Breast epithelium (tissue), 4 donors: ENCODE results near the gene SASH3. TPM values are rescaled to one million over a fixed set of nuclear protein-coding genes. Genes with fewer than 3 reads are reported as not detected.

Experiments
- DNase-seq, 2 donors: peaks; one replicate each; pipeline ENCODE4 v3.0.0-alpha.2; 2019; ENCODE audit warnings: low spot score in 2 of 2
- H3K27ac ChIP-seq, 2 donors: fragments of 200-600 bp; sonication (generic) in 1 of 2; one replicate each; pipeline ENCODE4 v1.5.1; 2016 to 2019; ENCODE audit warnings: mild to moderate bottlenecking in 1 of 2
- H3K27me3 ChIP-seq, 2 donors: fragments of 200-600 bp; sonication (generic) in 1 of 2; one replicate each; pipeline versions ENCODE4 v1.5.1 to v1.6.0; 2017 to 2019; ENCODE audit warnings: control low read depth in 1 of 2, mild to moderate bottlenecking in 1 of 2
- H3K36me3 ChIP-seq: fragments of 200-600 bp; one replicate; pipeline ENCODE4 v1.5.1; 2019
- H3K4me1 ChIP-seq, 2 donors: fragments of 200-600 bp; sonication (generic); one replicate each; pipeline ENCODE4 v1.5.1; 2016 to 2019; ENCODE audit warnings: control low read depth in 1 of 2
- H3K4me3 ChIP-seq, 3 donors: fragments of 200-600 bp; sonication (generic); 1 replicate in 2 of 3; 2 replicates in 1 of 3; pipeline ENCODE4 v1.5.1; 2016 to 2019; ENCODE audit warnings: mild to moderate bottlenecking in 3 of 3, moderate library complexity in 2 of 3
- H3K9me3 ChIP-seq, 2 donors: fragments of 200-600 bp; sonication (generic) in 1 of 2; one replicate each; pipeline ENCODE4 v1.5.1; 2016 to 2019; ENCODE audit warnings: control low read depth in 1 of 2
- CTCF ChIP-seq, 3 donors: fragments of 450-650 bp; IDR thresholded peaks; one replicate each; pipeline ENCODE4 v1.5.1; 2016 to 2017; ENCODE audit warnings: antibody characterized with exemption in 3 of 3, mild to moderate bottlenecking in 3 of 3, moderate library complexity in 3 of 3
- POLR2A ChIP-seq: fragments of 450-650 bp; IDR thresholded peaks from one replicate; pipeline ENCODE4 v1.6.1; 2016; ENCODE audit warnings: antibody characterized with exemption, mild to moderate bottlenecking, moderate library complexity
- POLR2AphosphoS5 ChIP-seq, 3 donors: sonication (generic); formaldehyde crosslinking; IDR thresholded peaks; one replicate each; pipeline ENCODE4 v1.6.1; 2017; ENCODE audit warnings: antibody characterized with exemption in 3 of 3
- intact Hi-C: fragments of 100-400 bp; cut with DNase I; formaldehyde crosslinking; loops from one replicate; pipeline ENCODE4 v1.15.1; 2023; ENCODE audit warnings: low total_unique reads
- total RNA-seq, 3 donors: library from RNA; depleted of rRNA; stranded (reverse); fragments of >200 nt; gene quantifications; one replicate each; pipeline ENCODE4 v1.1.0, GENCODE V29; 2016

Gene SASH3
- total RNA-seq, 3 donors from 2014 or later: 6.6 to 18.7 (median 10.0) TPM

GRCh38 chrX:129749069-129749468, 30.7 kb upstream of the SASH3 start:
- intact Hi-C loops: no loop called here
- H3K4me1 ChIP-seq: no peaks in the 10 kb centered on the region
- no peaks in the 10 kb centered on the region for H3K36me3 ChIP-seq
- no peak overlapping the region for H3K4me3 ChIP-seq
- H3K9me3 ChIP-seq: no peaks in the 10 kb centered on the region
- DNase-seq: no peak
- TF ChIP-seq POLR2AphosphoS5 (IDR thresholded peaks at IDR 0.05): no peak
- no peak for TF ChIP-seq CTCF (IDR thresholded peaks at IDR 0.05)
- no peak for TF ChIP-seq POLR2A
- no peak overlapping the region for H3K27ac ChIP-seq
- H3K27me3 ChIP-seq: peaks cover 0 to 15% of the 10 kb centered on the region in 2 donors

GRCh38 chrX:129750971-129751370, 28.8 kb upstream of the SASH3 start:
- TF ChIP-seq POLR2AphosphoS5 (IDR thresholded peaks at IDR 0.05) (no peak), POLR2A (no peak), CTCF (IDR thresholded peaks at IDR 0.05) (no peak)
- Histone ChIP-seq H3K27me3 (peaks cover 0 to 19% of the 10 kb centered on the region in 2 donors), H3K27ac (no peak overlapping the region), H3K36me3 (no peaks in the 10 kb centered on the region), H3K9me3 (no peaks in the 10 kb centered on the region), H3K4me3 (no peak overlapping the region), H3K4me1 (no peaks in the 10 kb centered on the region)
- intact Hi-C loops: no loop called here
- no peak for DNase-seq

GRCh38 chrX:129754056-129755024, 25.4 kb upstream of the SASH3 start:
- intact Hi-C loops: no loop called here
- no peak for DNase-seq
- TF ChIP-seq POLR2A: no peak
- no peak for TF ChIP-seq CTCF (IDR thresholded peaks at IDR 0.05)
- no peak for TF ChIP-seq POLR2AphosphoS5 (IDR thresholded peaks at IDR 0.05)
- H3K27me3 ChIP-seq: peaks cover 0 to 24% of the 10 kb centered on the region in 2 donors
- no peaks in the 10 kb centered on the region for H3K36me3 ChIP-seq
- H3K4me1 ChIP-seq: no peaks in the 10 kb centered on the region
- H3K27ac ChIP-seq: no peak overlapping the region
- H3K9me3 ChIP-seq: no peaks in the 10 kb centered on the region
- no peak overlapping the region for H3K4me3 ChIP-seq

GRCh38 chrX:129755779-129756650, 23.7 kb upstream of the SASH3 start:
- Histone ChIP-seq H3K36me3 (no peaks in the 10 kb centered on the region), H3K4me1 (no peaks in the 10 kb centered on the region), H3K9me3 (no peaks in the 10 kb centered on the region), H3K27ac (no peak overlapping the region), H3K27me3 (peaks cover 0 to 19% of the 10 kb centered on the region in 2 donors), H3K4me3 (no peak overlapping the region)
- DNase-seq: no peak
- intact Hi-C loops: no loop called here
- no peak for TF ChIP-seq POLR2AphosphoS5 (IDR thresholded peaks at IDR 0.05)
- TF ChIP-seq CTCF (IDR thresholded peaks at IDR 0.05): no peak
- no peak for TF ChIP-seq POLR2A
